HG02840 (cell line): ENCODE data around the gene COL5A1.

Experiments used
- ATAC-seq: cut with Tn5 transposase; IDR thresholded peaks from one replicate; pipeline ENCODE4 v1.9.1; 2021; ENCODE audit warnings: mild to moderate bottlenecking, moderate library complexity, moderate number of reproducible peaks; ENCODE audit not compliant: unreplicated experiment, low FRiP score

The COL5A1 gene

DNA sequence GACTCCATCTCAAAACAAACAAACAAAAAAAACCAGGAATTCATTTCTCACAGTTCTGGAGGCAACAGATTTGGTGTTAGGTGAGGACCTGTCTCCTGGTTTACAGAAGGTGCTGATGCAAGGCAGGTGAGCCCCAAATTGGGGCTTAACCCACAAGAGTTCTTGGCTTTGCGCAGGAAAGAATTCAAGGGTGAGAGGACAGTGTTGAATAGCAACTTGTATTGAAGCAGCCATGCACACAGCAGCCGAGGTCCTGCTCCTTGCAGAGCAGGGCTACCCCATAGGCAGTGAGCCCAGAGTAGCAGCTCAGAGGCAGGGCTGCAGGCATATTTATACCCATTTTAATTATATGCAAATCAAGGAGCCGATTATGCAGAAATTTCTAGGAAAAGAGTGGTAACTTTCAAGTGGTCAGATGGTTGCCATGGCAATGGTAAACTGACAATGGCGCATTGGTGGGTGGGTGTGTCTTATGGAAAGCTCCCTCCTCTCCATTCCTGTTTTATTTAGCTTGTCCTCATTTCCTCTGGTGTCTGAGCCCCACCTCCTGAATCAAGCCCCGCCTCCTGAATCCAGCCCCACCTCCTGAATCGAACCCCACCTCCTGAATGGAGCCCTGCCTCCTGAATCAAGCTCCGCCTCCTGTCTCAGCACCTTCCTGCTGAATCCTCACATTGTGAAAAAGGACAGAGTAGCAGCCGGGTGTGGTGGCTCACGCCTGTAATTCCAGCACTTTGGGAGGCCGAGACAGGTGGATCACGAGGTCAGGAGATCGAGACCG is 34.5 kb upstream of the COL5A1 start:
- ATAC-seq, result no peak

- no peak for ATAC-seq
Measured at GRCh38 chr9:134607971-134608370, 33.6 kb upstream of the COL5A1 start.

DNA sequence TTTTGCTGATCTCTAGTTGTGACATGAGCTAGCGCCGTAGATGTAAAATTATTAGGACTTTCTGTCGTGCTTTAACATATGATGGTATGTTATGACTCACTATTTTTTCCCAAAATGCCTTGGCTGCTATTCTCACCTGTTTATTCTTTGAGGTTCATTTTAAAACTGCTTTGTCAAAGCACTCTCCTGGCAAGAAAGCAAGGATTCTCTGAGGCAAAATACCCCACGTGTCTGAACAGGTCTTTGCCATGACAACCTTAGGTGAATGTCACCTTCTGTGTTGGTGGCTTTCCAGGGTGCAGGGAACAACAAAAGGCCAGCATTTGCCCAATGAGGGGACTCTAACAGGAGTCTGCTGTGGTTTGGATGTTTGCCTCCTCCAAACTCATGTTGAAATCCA is 30.6 kb upstream of the COL5A1 start:
- no peak for ATAC-seq

GRCh38 chr9:134612309-134612708 is 29.3 kb upstream of the COL5A1 start:
- ATAC-seq, result no peak

GRCh38 chr9:134612715-134613114 is 28.9 kb upstream of the COL5A1 start:
- ATAC-seq, result no peak

DNA sequence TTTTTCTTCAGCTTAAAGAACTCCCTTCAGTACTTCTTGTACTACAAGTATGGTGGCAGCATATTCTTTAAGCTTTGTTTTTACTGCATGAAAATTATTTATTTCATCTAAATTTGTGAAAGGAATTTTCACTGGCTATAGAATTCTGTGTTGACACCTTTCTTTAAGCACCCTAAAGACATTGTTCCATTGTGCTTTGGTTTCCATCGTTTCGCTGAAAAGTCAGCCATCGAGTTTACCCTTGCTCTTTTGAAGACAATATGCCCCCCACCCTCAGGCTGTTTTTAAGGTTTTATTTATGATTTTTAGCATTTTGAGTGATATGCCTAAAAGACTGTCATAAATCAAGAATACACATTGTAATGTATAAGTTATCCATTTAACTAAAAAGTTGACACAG is 27.3 kb upstream of the COL5A1 start:
- no peak for ATAC-seq

- ATAC-seq, result no peak
Measured at GRCh38 chr9:134616341-134616740, 25.3 kb upstream of the COL5A1 start.

GRCh38 chr9:134617246-134617645 is 24.4 kb upstream of the COL5A1 start:
- no peak for ATAC-seq

- ATAC-seq, result no peak
Measured at GRCh38 chr9:134617836-134618162, 23.8 kb upstream of the COL5A1 start.

DNA sequence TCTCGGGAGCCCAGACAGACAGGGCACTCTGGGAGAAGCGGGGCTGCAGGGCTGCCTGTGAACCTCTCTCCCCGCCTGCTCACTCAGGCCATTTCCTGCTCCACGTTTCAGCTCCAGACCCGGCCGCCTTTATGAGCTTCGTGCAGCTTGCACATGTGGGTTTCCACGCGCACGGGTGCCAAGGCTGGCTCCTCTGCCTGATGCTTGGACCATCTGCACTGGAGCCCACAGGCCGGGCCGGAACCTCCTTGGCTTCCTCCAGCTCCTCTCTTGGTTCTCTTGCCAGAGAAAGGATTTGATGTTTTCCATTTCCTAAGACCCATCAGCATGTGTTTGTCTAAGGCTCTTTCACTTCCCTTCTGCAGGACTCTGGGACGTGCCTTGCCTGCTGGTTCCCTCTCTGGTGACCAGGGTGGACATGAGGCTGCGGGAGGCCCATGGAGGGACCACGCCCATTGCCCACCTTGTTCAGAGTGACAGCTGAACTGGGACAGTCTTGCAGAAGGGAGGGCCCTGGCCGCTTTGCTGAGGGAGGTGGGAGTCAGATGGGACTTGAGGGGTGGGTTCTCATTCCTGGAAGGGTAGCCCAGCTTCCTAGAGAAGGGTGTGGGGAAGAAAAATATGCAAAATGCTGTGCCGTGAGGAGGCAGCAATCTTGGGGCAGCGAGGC is 23.3 kb upstream of the COL5A1 start:
- ATAC-seq, result no peak

GRCh38 chr9:134618833-134619447 is 22.7 kb upstream of the COL5A1 start:
- no peak for ATAC-seq

DNA sequence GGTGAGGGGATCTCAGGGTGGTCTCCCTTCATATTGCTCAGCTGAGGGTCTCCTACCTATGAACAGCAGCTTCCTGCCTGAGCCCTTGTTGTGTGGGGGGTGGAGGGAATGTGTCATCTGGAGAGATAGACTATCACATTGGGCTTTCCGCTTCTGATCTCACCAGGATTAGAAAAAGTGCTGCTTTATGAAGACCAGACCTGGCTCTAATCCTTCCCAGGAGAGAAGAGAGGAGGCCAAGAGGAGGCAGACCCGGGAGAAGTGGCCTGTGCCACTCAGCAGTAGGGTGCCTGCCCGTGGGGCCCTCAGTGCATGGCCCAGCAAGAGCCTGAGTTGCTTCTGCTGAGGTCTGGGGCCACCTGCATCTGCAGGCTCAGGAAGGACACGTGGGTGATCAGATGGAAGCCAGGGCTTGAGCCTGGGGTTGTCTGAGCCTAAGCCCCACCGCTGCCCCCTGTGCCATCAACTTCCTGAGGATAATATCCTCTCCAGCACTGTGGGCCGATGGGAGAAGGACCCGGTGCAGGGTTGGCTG is 22.1 kb upstream of the COL5A1 start:
- ATAC-seq, result no peak

DNA sequence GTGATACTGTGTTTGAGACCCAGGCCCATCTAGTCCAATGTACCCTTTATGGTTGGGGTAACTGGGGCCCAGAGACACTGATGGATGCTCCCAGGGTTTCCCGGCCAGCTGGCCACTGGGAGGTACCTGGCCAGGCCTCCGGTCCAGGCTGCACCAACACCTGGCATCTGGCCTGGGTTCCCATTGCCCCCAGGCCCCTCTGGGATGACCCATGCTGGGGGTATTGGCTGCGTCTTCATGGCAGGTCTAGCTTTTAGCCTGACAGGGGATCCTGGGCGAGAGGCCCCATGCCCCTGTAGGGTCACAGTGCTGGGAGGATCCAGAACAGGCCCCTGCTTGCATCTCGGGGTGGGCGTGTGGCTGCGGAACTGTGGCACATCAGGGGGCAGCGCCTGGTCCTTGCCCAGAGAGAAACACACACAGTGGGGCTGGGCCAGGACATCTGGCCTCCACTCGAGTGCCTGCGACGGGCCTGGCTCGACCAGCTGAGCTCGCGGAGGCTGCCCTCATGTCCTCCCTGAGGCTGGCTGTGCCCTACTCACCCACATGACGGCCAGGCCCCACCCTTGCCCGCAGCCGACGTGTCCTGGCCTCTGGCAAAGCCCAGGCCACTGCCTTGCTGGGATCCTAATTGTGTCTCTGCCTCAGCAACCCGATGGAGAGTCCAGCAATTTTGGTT is 21.5 kb upstream of the COL5A1 start:
- no peak for ATAC-seq

DNA sequence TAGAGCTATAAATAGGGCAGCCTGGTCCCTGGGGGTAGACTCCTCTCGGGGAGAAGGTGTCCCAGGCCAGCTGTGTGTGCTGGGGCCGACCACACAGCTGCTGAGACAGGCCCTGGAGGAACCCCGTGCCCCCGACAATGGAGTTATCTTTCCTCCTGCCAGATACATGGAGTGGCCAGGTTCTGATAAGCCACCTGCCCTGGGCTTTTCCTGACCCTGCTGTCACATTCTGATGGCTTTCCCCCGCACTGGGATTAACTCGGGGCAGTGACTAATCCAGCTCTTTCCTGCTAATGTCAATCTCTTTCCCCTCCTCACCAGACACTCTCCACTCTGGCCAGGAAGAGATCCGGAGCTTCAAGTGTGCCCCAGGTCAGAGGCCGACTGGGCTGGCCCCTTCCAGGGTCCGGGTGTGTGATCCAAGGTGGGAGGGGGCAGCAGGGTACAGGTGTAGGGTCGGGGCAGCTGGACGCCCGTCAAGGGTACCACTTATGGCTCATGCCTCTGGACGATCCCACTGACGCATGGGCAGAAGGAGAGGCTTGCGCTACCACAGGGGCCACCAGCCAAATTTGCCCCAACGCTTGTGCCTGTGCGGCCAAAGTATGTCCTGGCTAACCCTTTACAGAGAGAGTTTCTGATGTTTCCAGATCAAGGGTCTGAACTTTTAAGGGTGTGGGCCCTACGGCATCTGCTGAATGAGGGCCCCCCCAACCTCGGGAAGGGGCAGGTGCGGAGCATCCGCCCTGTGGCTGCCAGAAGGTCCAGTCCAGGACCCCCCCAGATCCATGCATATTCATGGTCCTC is 20.6 kb upstream of the COL5A1 start:
- no peak for ATAC-seq

- ATAC-seq, result no peak
Measured at GRCh38 chr9:134621558-134622110, 20.0 kb upstream of the COL5A1 start.

- no peak for ATAC-seq
Measured at GRCh38 chr9:134622896-134623257, 18.7 kb upstream of the COL5A1 start.

DNA sequence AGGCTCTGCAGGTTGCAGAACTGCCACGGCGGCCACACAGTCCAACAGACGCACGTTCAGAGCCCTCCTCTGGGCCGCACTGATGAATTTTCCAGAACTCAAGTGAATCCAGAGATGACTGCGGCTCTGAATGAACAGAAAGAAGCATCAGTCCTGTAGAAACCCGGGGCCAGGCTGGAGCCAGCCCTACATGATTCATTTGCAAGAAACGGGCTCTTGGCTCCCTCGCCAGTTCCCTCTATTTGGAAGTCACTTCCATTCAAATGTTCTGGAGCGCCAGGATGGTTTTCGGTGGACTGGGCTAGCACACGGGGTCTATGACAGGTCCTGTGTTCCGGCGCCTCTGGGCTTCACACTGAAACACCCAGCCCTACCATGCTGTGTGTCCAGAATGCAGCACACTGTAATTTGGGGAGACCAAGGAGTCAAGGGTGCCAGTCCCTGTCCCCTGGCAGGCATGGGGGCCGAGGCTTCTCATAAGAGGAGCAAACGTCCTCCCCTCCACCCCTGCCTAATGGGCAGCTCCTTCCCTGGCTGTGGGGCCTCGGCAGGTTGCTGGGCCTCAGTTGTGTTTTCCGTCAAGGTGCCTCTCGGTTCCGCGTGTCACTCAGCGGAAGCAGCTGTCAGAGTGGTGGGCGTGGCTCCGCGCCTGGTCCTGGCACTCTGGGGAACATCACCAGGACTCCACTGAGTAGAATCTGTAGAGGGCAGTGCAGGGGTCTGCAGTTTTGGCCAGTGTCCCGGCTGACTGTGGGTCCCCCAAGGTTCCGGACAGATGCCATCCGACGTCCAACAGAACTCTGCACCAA is 18.1 kb upstream of the COL5A1 start:
- no peak for ATAC-seq

GRCh38 chr9:134624137-134624591 is 17.4 kb upstream of the COL5A1 start:
- no peak for ATAC-seq

DNA sequence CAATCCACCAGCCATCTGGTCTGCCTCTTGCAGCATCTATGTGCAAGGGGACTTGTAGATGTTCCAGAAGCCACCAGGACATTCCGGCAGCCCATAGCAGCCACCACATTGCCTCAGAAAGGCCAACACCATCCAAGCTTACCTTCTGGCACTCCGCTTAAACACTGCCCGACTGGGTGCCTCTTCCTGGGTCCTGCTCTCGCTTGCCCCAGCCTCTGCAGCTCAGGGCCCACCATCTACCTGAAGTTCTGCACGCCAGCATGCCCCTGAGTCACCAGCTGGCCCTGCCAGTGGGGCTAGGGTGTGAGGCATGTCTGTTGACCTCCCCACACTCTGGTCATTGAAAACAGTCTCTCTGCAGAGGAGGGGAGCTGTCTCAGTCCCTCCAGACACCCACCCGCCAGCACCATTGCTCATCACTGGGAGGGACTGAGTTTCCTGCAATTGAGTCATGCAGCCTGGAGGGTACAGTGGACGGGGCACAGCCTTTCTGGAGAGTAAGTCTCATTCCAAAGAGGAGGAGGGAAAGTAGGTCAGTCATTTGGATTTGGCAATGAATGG is 16.9 kb upstream of the COL5A1 start:
- ATAC-seq, result no peak
